Natural killer cell treated with Interleukin-12 subunit alpha and Interleukin-12 subunit beta and Interleukin-15 and Interleukin-18, amount 100 ng/mL, for 72 hours (primary cell): Measurements from ENCODE around the gene ZNF365. TPM values are rescaled to one million over a fixed set of nuclear protein-coding genes. Genes with fewer than 3 reads are reported as not detected.

ENCODE experiments used
- ATAC-seq, 2 donors: fragments of 150-1000 bp; cut with Tn5 transposase in 1 of 2; sonication (Bioruptor Pico), chemical (Tn5 transposase) in 1 of 2; 2 replicates each; pipeline ENCODE4 v1.10.0; 2021
- DNase-seq: peaks from one replicate; pipeline ENCODE4 v3.0.0; 2022; ENCODE audit warnings: low spot score
- H3K27ac Mint-ChIP-seq, 2 donors: 1 replicate in 1 of 2; 2 replicates in 1 of 2; pipeline ENCODE4 v1.8.0; 2022; ENCODE audit warnings: mixed read lengths in 2 of 2, mild to moderate bottlenecking in 1 of 2, moderate library complexity in 1 of 2
- H3K27me3 Mint-ChIP-seq, 2 donors: 1 replicate in 1 of 2; 2 replicates in 1 of 2; pipeline ENCODE4 v1.8.0; 2022; ENCODE audit warnings: mixed read lengths in 2 of 2
- H3K36me3 Mint-ChIP-seq: one replicate; pipeline ENCODE4 v1.8.0; 2022; ENCODE audit warnings: mixed read lengths
- H3K4me1 Mint-ChIP-seq, 2 donors: 1 replicate in 1 of 2; 2 replicates in 1 of 2; pipeline ENCODE4 v1.8.0; 2022; ENCODE audit warnings: low read depth in 2 of 2, mixed read lengths in 2 of 2, mild to moderate bottlenecking in 1 of 2
- H3K4me3 Mint-ChIP-seq: one replicate; pipeline ENCODE4 v1.8.0; 2022; ENCODE audit warnings: mixed read lengths
- H3K9me3 Mint-ChIP-seq: 2 replicates; pipeline ENCODE4 v1.8.0; 2022; ENCODE audit warnings: mixed read lengths
- total RNA-seq, 2 donors: library from RNA; stranded (reverse); gene quantifications; one replicate each; pipeline ENCODE4 v1.2.3, GENCODE V29; 2022

The ZNF365 gene
- total RNA-seq, 2 donors from 2014 or later = 0.86 to 1.5 TPM

GRCh38 chr10:62446627-62447026, 72.5 kb downstream of the ZNF365 start:
- no peaks in the 10 kb centered on the region for H3K9me3 Mint-ChIP-seq
- no peak overlapping the region for H3K4me3 Mint-ChIP-seq

GRCh38 chr10:62450912-62451610, 76.9 kb downstream of the ZNF365 start:
- no peak for ATAC-seq
- no peak for DNase-seq
- H3K4me1 Mint-ChIP-seq = peaks cover 3 to 7% of the 10 kb centered on the region in 2 donors
- no peak overlapping the region for H3K4me3 Mint-ChIP-seq
- H3K27me3 Mint-ChIP-seq = peaks cover 0 to 5% of the 10 kb centered on the region in 2 donors
- H3K9me3 Mint-ChIP-seq = no peaks in the 10 kb centered on the region
- H3K36me3 Mint-ChIP-seq = no peaks in the 10 kb centered on the region
- H3K27ac Mint-ChIP-seq = no peak overlapping the region

More at GRCh38 chr10:62446627-62447026, 72.5 kb downstream of the ZNF365 start:
- no peaks in the 10 kb centered on the region for H3K36me3 Mint-ChIP-seq
- H3K27ac Mint-ChIP-seq = no peak overlapping the region
- peaks cover 5 to 6% of the 10 kb centered on the region in 2 donors for H3K4me1 Mint-ChIP-seq
- H3K27me3 Mint-ChIP-seq = no peaks in the 10 kb centered on the region
- ATAC-seq (no peak), DNase-seq (no peak)

GRCh38 chr10:62451611-62451975, 77.4 kb downstream of the ZNF365 start:
- ATAC-seq (no peak), DNase-seq (no peak)
- H3K9me3 Mint-ChIP-seq = no peaks in the 10 kb centered on the region
- H3K4me3 Mint-ChIP-seq = no peak overlapping the region
- H3K27ac Mint-ChIP-seq = no peak overlapping the region
- H3K36me3 Mint-ChIP-seq = no peaks in the 10 kb centered on the region
- peaks cover 0 to 5% of the 10 kb centered on the region in 2 donors for H3K27me3 Mint-ChIP-seq
- peaks cover 8 to 12% of the 10 kb centered on the region in 2 donors for H3K4me1 Mint-ChIP-seq

Other genes with a start within 250 kb of the ZNF365 start
- gene RTKN2, start 105.5 kb upstream of the ZNF365 start, total RNA-seq = 1 to 10 TPM in 1 of 2 donors, under 1 TPM in 1; 0.98 to 1.2 TPM